ENCODE measurements around the gene CCDC12. TPM values are rescaled to one million over a fixed set of nuclear protein-coding genes. Genes with fewer than 3 reads are reported as not detected.
A peak's percentile ranks its signal among the peaks of the same experiment; 100 is the strongest.

The CCDC12 gene
- total and polyA plus RNA-seq, 9 of the 15 experiments (the other 6 are each of a cell fraction or from before 2014, with no cell fraction given) = 8.9 to 201 (median 86.9) TPM

- Histone ChIP-seq H3K4me1 (replicated peaks in 1 of 2; ENCODE audit: control insufficient read depth in 2 of 2, insufficient read depth in 2 of 2, low read length in 2 of 2) (peaks cover 19 to 28% of the 10 kb centered on the region in 2 experiments), H3K9ac (ENCODE audit: insufficient read depth in 1 of 2, low read depth in 2 of 2, low read length in 2 of 2) (no peak overlapping the region), H3K36me3 (ENCODE audit: control insufficient read depth, insufficient read depth, low read length) (peaks cover 70% of the 10 kb centered on the region), H3K4me2 (ENCODE audit: insufficient read depth, low read length) (no peak overlapping the region), H3K27me3 (ENCODE audit: control insufficient read depth in 2 of 2, insufficient read depth in 2 of 2, low read length in 2 of 2) (no peaks in the 10 kb centered on the region), H3K4me3 (no peak overlapping the region), H2AFZ (ENCODE audit: low read depth, low read length) (no peak overlapping the region), H3K9me3 (replicated peaks; ENCODE audit: control insufficient read depth, insufficient read depth, low read depth, low read length) (no peaks in the 10 kb centered on the region), H3K9me1 (ENCODE audit: control insufficient read depth, insufficient read depth, low read length) (peaks cover 30% of the 10 kb centered on the region), H3K79me2 (ENCODE audit: control insufficient read depth, insufficient read depth, low read length) (peaks cover 86% of the 10 kb centered on the region), H3K27ac (ENCODE audit: extremely low read depth, low read depth, low read length) (no peak overlapping the region), H4K20me1 (replicated peaks; ENCODE audit: control insufficient read depth, insufficient read depth, low read length) (peaks cover 74% of the 10 kb centered on the region)
- in situ Hi-C loops (cut with MboI) (no loop called here), intact Hi-C loops (cut with micrococcal nuclease) (no loop called here)
- no TSS peak for BruUV-seq (replicated peaks)
- TF ChIP-seq TAL1 (IDR thresholded peaks at IDR 0.05) (no peak), BCOR (IDR thresholded peaks at IDR 0.05) (no peak), PKNOX1 (IDR thresholded peaks at IDR 0.05) (0 out of 2 replicates have a peak, but pooled peaks have one; percentile 28), MEIS2 (IDR thresholded peaks at IDR 0.05; ENCODE audit: partially characterized antibody) (peak; percentile 40)
- no peak for FAIRE-seq
- CTCF ChIA-PET (ENCODE audit: low intra/inter-chr PET ratio) = interaction anchor here (0.6 kb wide), 1 partner anchor 12 kb away, joined by 4 read pairs; no protein-coding TSS in a partner anchor
- POLR2A ChIA-PET = interaction anchor here (0.6 kb wide), 1 partner anchor 8 kb away, joined by 4 read pairs; no protein-coding TSS in a partner anchor
- ATAC-seq = no peak
- 73% methylated on average over 1 of the region's 1 CpG for WGBS (ENCODE audit: insufficient coverage, low coverage, missing lambda C conversion rate)
- no peak for DNase-seq (ENCODE audit: extremely low read depth in 1 of 4, low spot score in 3 of 4)
These were observed 13.6 kb downstream of the CCDC12 start for GRCh38 chr3:46962990-46963389.

- ATAC-seq (no peak), FAIRE-seq (no peak), DNase-seq (ENCODE audit: extremely low read depth in 1 of 4, low spot score in 3 of 4) (no peak)
- no peaks in the 10 kb centered on the region for H3K27me3 ChIP-seq (ENCODE audit: control insufficient read depth in 2 of 2, insufficient read depth in 2 of 2, low read length in 2 of 2)
- POLR2A ChIA-PET = no interaction called here
- no peaks in the 10 kb centered on the region for H3K9me3 ChIP-seq (replicated peaks; ENCODE audit: control insufficient read depth, insufficient read depth, low read depth, low read length)
- H3K4me2 ChIP-seq (ENCODE audit: insufficient read depth, low read length) = no peak overlapping the region
- peaks cover 86% of the 10 kb centered on the region for H3K79me2 ChIP-seq (ENCODE audit: control insufficient read depth, insufficient read depth, low read length)
- H3K4me3 ChIP-seq = no peak overlapping the region
- H4K20me1 ChIP-seq (replicated peaks; ENCODE audit: control insufficient read depth, insufficient read depth, low read length) = peaks cover 68% of the 10 kb centered on the region
- in situ Hi-C loops (cut with MboI) (no loop called here), intact Hi-C loops (cut with micrococcal nuclease) (no loop called here)
- peaks cover 29% of the 10 kb centered on the region for H3K9me1 ChIP-seq (ENCODE audit: control insufficient read depth, insufficient read depth, low read length)
- peaks cover 19 to 28% of the 10 kb centered on the region in 2 experiments for H3K4me1 ChIP-seq (replicated peaks in 1 of 2; ENCODE audit: control insufficient read depth in 2 of 2, insufficient read depth in 2 of 2, low read length in 2 of 2)
- WGBS (ENCODE audit: insufficient coverage, low coverage, missing lambda C conversion rate) = 100% methylated on average over 1 of the region's 1 CpG
- no peak for TF ChIP-seq ILK (tag; IDR thresholded peaks at IDR 0.05; ENCODE audit: borderline replicate concordance, low read depth)
- peak in 1 of 2 experiments; percentile 99 for TF ChIP-seq AFF1 (IDR thresholded peaks at IDR 0.05; ENCODE audit: low read depth in 1 of 2, partially characterized antibody in 2 of 2)
- no peak overlapping the region for H2AFZ ChIP-seq (ENCODE audit: low read depth, low read length)
- H3K27ac ChIP-seq (ENCODE audit: extremely low read depth, low read depth, low read length) = no peak overlapping the region
- CTCF ChIA-PET (ENCODE audit: low intra/inter-chr PET ratio) = no interaction called here
- no peak overlapping the region for H3K9ac ChIP-seq (ENCODE audit: insufficient read depth in 1 of 2, low read depth in 2 of 2, low read length in 2 of 2)
- no TSS peak for BruUV-seq (replicated peaks)
- H3K36me3 ChIP-seq (ENCODE audit: control insufficient read depth, insufficient read depth, low read length) = peaks cover 68% of the 10 kb centered on the region
These were observed 14.1 kb downstream of the CCDC12 start for GRCh38 chr3:46962427-46962826.
